HG02610 (cell line): Measurements from ENCODE around the gene CWF19L2.

ENCODE experiments used
- ATAC-seq: cut with Tn5 transposase; IDR thresholded peaks from one replicate; pipeline ENCODE4 v1.9.1; 2021; ENCODE audit warnings: mild to moderate bottlenecking, moderate library complexity; ENCODE audit not compliant: unreplicated experiment

CWF19L2 gene

DNA sequence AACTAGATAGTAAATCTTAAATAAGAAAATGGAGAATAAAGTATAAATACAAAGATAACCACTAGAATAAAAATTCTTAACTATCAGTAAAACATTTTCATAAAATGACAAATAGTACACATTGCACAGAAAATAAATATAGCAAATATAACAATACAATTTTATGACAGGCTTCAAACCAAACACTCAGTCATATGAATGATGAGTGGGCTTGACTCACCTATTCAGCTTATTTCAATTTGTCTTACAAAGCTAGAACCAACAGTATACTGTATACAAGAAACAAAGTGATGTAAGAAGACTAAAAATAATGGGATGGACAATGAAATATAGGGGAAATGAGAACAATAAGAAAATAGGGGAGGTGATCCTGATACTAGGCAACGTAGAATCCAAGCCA lies 141.2 kb downstream of the CWF19L2 start:
- ATAC-seq: no peak

DNA sequence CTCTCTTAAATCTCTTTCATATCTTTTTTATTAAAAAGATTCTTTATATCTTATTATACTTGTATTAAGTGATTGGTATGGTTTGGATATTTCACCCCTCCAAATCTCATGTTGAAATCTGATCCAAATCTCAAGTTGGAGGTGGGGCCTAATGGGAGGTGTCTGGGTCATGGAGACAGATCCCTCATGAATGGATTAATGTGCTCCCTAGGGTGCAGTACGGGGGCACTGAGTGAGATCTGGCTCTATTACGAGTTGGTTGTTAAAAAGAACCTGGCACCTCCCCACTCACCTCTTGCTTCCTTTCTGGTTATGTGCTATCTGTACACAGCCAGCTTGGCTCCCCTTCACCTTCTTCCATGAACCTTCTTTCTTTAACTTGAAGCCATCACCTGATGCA lies 149.6 kb downstream of the CWF19L2 start:
- ATAC-seq: no peak

DNA sequence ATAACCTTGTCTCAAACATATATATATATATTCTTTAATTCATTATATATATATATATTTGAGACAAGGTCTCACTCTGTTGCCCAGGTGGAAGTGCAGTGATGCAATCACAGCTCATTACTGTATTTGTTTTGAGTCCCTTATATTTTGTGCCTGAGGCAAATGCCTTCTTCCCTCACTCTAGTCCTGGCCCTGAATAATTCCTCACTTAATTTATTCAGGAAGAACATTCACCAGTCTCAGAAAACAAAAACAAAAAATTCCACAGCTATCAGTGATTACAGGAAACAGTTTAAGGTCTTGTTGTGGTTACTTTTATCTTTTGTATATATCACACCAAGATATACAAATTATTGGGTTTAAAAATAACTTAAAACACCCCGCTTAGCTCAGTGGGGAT lies 155.7 kb downstream of the CWF19L2 start:
- no peak for ATAC-seq

DNA sequence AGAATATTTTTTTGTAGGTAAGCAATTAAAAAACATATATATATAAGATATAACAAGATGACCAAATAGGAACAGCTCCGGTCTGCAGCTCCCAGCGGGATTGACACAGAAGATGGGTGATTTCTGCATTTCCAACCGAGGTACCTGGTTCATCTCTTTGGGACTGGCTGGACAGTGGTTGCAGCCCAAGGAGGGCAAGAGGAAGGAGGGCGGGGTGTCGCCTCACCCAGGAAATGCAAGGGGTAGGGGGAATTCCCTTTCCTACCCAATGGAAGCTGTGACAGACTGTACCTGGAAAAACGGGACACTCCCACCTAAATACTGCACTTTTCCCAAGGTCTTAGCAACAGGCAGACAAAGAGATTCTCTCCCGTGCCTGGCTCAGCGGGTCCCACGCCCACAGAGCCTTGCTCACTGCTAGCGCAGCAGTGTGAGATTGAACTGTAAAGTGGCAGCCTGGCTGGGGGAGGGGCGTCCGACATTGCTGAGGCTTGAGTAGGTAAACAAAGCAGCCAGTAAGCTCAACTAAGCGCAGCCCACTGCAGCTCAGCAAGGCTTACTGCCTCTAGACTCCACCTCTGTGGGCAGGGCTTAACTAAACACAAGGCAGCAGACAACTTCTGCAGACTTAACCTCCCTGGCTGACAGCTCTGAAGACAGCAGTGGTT lies 163.8 kb downstream of the CWF19L2 start:
- no peak for ATAC-seq

DNA sequence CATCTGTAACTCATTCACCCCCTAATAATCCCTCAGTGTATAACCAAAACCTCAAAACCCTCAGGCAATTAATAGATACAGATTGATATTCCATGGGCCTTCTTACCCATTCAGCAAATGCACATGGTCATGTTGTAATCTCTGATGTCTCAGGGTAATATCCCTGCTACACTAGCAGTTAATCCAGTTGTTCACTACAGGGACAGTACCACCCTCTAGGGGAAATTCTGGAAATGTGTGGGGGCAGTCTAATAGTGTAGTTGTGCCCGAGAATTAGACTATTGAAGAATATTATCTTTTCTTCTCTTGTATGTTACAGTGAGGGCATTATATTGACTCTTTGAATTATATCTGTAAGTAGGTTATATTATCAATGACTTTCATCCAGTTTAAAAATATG lies 175.4 kb downstream of the CWF19L2 start:
- no peak for ATAC-seq
